HCT116 (cell line): ENCODE results near the gene IL4.

Experiments
- EZH2 ChIP-seq: fragments of 200-600 bp; sonication (generic); IDR thresholded peaks from 2 replicates; pipeline ENCODE4 v1.6.1; 2017; ENCODE audit warnings: antibody characterized with exemption, mixed run types
- JUND ChIP-seq: IDR thresholded peaks from 2 replicates; pipeline ENCODE4 v1.6.1; 2012
- POLR2A ChIP-seq: IDR thresholded peaks from 2 replicates; pipeline ENCODE4 v1.7.0; 2011; ENCODE audit warnings: borderline replicate concordance; ENCODE audit not compliant: insufficient read depth, insufficient read length; ENCODE audit errors: extremely low read depth

DNA sequence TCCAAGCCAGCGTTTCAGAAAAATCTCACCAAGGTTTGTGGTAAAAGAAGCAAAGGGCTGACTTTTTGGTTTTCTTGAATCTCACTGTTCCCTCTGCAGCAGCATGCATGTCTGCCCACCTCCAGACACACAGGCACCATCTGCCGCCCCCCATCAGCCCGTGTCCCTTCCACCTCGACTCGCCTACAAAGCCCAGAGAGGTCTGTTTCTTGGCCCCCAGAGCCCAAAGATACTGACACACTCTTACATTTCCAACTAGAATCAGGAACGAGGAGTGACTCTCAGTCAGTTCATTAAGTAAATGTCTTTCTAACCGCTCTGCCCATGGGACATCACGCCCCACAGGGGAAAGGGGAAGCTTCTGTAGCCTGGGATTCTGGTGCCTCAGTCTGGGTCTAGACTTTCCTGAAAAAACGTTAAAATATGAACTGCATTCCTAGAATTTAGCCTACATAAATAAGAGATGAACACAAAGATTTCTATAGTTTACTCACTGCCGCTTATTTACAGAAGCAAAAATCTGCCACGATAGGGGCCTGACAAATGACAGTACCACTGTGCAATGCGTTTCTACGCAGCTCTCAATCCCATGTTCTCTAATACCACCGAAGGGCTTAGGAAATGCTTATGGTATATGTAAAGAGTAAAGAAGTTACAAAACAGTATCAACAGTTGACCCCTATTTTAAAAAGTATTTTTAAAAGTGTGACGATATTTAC is 4.1 kb downstream of the IL4 start:
- TF ChIP-seq EZH2 (no peak), POLR2A (no peak), JUND (no peak)
